Kidney (tissue), 14 donors: ENCODE results near the gene CRYBG2. TPM values are rescaled to one million over a fixed set of nuclear protein-coding genes. Genes with fewer than 3 reads are reported as not detected.

Experiments
- DNase-seq, 5 donors: peaks; one replicate each; pipeline ENCODE4 v3.0.0-alpha.2; 2013 to 2020
- FAIRE-seq: peaks from 2 replicates; lab custom pipeline; 2012; peaks lifted over from hg19 to GRCh38; lab: Jason Lieb, UNC
- H3K27ac ChIP-seq, 2 donors: one replicate each; pipeline ENCODE4 v1.7.0; 2013; ENCODE audit warnings: low read depth in 2 of 2, low read length in 2 of 2, inconsistent platforms in 1 of 2
- H3K27me3 ChIP-seq: one replicate; pipeline ENCODE4 v1.7.1; 2013; ENCODE audit warnings: low read length, inconsistent platforms; ENCODE audit not compliant: control insufficient read depth, insufficient read depth
- H3K36me3 ChIP-seq, 3 donors: one replicate each; pipeline versions ENCODE4 v1.7.0 to v1.7.1; 2013; ENCODE audit warnings: low read length in 3 of 3, control low read depth in 1 of 3, inconsistent platforms in 1 of 3; ENCODE audit not compliant: insufficient read depth in 3 of 3, control insufficient read depth in 2 of 3
- H3K4me1 ChIP-seq, 3 donors: one replicate each; pipeline versions ENCODE4 v1.7.0 to v1.7.1; 2013; ENCODE audit warnings: low read length in 3 of 3, inconsistent platforms in 1 of 3, low read depth in 1 of 3; ENCODE audit not compliant: control insufficient read depth in 2 of 3, insufficient read depth in 2 of 3
- H3K4me3 ChIP-seq, 3 donors: one replicate each; pipeline versions ENCODE4 v1.7.0 to v1.8.1; 2013; ENCODE audit warnings: low read length in 3 of 3, control low read depth in 1 of 3, inconsistent platforms in 1 of 3
- H3K9ac ChIP-seq, 3 donors: one replicate each; pipeline versions ENCODE4 v1.7.0 to v1.7.1; 2013; ENCODE audit warnings: low read length in 3 of 3, control low read depth in 1 of 3, inconsistent platforms in 1 of 3
- H3K9me3 ChIP-seq, 3 donors: one replicate each; pipeline versions ENCODE4 v1.7.0 to v1.7.1; 2013; ENCODE audit warnings: low read length in 3 of 3, control low read depth in 1 of 3, inconsistent platforms in 1 of 3; ENCODE audit not compliant: control insufficient read depth in 2 of 3, insufficient read depth in 1 of 3
- intact Hi-C: fragments of 100-400 bp; cut with DNase I; formaldehyde crosslinking; loops from one replicate; pipeline ENCODE4 v1.11.1; 2022
- polyA plus RNA-seq: library from polyadenylated mRNA; stranded (reverse); fragments of 350-450 nt; fragmentation: Illumina TruSeq; extraction: RNeasy Lipid Tissue Mini Kit (QIAGEN cat#74804); gene quantifications from one replicate; pipeline ENCODE4 v1.2.3, GENCODE V29; 2014; ENCODE audit warnings: low read depth, low replicate concordance; ENCODE audit not compliant: insufficient read depth
- total RNA-seq: library from RNA; stranded (reverse); fragmentation: NEBNext Ultra II Directional; extraction: Animal tissue kit (Norgen Biotek cat#: 25700); gene quantifications from one replicate; pipeline ENCODE4 v1.2.1, GENCODE V29; 2021
- TF ChIP-seq, protein P1 (sequence below): IDR thresholded peaks from 3 replicates; pipeline ENCODE4 v1.5.1; 2012; ENCODE audit warnings: mild to moderate bottlenecking, moderate library complexity, borderline replicate concordance; ENCODE audit not compliant: insufficient read depth; ENCODE audit errors: extremely low read depth
- donor health status: control.
- donor health status: control.
- donor health status: control.
- donor health status: control.
- donor health status: control.
- donor health status: DM: yes; HTN: yes; CAD: no.
- donor health status: Normal renal cell carcinoma (clear cell type).

CRYBG2 gene
- total and polyA plus RNA-seq, 2 donors from 2014 or later, result 2.2 TPM; not detected in 1

DNA sequence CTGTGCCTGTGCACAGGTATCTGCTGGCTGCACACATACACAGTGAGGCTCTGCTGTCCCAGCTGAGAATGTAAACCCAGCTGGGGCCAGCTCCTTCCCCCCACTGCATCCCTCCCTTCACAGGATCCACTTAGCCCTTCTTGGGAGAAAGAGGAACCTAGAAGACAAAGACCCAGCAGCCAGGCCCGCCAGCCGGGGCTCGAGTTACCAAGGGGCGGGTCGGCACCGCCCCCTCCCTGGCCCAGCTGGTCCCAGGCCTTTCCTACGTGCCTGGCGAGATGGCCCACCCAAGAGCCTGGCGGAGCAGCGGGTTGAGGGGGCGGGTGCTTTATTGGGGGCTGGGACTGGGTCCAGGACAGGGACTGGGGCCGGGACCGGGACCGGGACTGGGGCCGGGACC is 72.0 kb downstream of the CRYBG2 start:
- Histone ChIP-seq H3K9ac (no peak overlapping the region), H3K36me3 (no peaks in the 10 kb centered on the region), H3K9me3 (no peaks in the 10 kb centered on the region), H3K27me3 (no peaks in the 10 kb centered on the region), H3K4me3 (no peak overlapping the region), H3K4me1 (peaks cover 7 to 25% (median 22%) of the 10 kb centered on the region in 3 donors), H3K27ac (no peak overlapping the region)
- TF ChIP-seq, protein P1, sequence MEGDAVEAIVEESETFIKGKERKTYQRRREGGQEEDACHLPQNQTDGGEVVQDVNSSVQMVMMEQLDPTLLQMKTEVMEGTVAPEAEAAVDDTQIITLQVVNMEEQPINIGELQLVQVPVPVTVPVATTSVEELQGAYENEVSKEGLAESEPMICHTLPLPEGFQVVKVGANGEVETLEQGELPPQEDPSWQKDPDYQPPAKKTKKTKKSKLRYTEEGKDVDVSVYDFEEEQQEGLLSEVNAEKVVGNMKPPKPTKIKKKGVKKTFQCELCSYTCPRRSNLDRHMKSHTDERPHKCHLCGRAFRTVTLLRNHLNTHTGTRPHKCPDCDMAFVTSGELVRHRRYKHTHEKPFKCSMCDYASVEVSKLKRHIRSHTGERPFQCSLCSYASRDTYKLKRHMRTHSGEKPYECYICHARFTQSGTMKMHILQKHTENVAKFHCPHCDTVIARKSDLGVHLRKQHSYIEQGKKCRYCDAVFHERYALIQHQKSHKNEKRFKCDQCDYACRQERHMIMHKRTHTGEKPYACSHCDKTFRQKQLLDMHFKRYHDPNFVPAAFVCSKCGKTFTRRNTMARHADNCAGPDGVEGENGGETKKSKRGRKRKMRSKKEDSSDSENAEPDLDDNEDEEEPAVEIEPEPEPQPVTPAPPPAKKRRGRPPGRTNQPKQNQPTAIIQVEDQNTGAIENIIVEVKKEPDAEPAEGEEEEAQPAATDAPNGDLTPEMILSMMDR, result no peak
- intact Hi-C loops, result no loop called here
- peak; percentile 73 to 90 (median 86) for DNase-seq
- FAIRE-seq, result no peak

DNA sequence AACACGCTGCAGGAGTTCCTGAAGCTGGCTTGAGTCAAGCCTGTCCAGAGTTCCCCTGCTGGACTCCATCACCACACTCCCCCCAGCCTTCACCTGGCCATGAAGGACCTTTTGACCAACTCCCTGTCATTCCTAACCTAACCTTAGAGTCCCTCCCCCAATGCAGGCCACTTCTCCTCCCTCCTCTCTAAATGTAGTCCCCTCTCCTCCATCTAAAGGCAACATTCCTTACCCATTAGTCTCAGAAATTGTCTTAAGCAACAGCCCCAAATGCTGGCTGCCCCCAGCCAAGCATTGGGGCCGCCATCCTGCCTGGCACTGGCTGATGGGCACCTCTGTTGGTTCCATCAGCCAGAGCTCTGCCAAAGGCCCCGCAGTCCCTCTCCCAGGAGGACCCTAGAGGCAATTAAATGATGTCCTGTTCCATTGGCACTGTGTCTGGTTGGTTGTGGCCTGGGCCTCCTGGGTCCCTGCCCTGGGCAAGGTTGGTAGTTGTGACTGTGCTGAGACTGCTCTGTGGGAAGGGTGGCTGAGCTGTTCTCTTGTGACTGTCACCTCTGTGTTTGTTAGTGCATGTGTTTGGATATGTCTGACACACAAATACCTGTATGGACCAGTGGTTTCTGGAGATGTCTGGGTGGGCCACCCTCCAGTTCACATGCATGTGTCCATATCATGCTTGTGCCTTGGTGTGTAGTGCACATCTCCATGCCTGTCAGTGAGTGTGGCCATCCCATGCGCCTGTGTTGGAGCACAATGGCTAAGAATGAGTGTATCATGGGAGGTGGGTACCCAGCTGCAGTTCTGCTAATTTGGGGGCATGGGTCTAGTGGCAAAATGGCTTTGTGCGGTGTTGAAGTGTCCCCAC is 72.6 kb downstream of the CRYBG2 start:
- Histone ChIP-seq H3K9me3 (no peaks in the 10 kb centered on the region), H3K27ac (no peak overlapping the region), H3K27me3 (no peaks in the 10 kb centered on the region), H3K4me3 (no peak overlapping the region), H3K36me3 (peaks cover 0 to under 1% (median 0%) of the 10 kb centered on the region in 3 donors), H3K9ac (no peak overlapping the region), H3K4me1 (peaks cover 7 to 29% (median 28%) of the 10 kb centered on the region in 3 donors)
- FAIRE-seq (no peak), DNase-seq (no peak)
- TF ChIP-seq, protein P1, result no peak
- intact Hi-C loops, result no loop called here

DNA sequence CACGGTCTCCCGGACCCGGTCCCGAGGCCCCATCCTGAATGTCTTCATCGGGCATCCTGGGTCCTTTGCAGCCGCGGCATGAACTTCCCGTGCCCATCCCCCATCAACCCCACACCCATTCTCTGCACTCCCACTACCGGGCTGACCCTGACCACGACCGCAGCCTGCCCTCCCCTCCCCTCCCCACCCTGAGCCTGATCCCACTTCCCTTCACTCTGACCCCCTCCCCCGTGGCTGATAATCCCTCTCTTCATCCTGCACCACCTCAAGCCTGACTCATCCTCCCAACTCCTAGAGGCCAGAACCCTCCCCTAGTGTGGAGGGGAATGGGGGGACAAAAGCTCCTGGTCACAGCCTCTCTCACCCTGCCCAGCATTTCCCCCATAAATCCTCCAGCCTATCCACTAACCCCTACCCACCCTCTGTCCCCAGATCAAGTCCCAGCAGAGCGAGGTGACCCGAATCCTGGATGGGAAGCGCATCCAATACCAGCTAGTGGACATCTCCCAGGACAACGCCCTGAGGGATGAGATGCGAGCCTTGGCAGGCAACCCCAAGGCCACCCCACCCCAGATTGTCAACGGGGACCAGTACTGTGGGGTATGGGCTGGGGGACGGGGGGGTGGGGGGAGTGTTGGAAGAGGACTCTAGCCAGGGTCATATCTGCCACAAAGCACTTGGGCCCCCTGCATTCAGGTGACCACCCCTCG is 73.4 kb downstream of the CRYBG2 start:
- intact Hi-C loops, result no loop called here
- H3K36me3 ChIP-seq, result peaks cover 0 to 2% (median 0%) of the 10 kb centered on the region in 3 donors
- FAIRE-seq (no peak), DNase-seq (peak in 2 of 5 donors; percentile 76 to 82)
- H3K27me3 ChIP-seq, result no peaks in the 10 kb centered on the region
- H3K27ac ChIP-seq, result peak overlapping the region; percentile 83 to 84
- no peaks in the 10 kb centered on the region for H3K9me3 ChIP-seq
- peaks cover 9 to 37% (median 35%) of the 10 kb centered on the region in 3 donors for H3K4me1 ChIP-seq
- H3K4me3 ChIP-seq, result peak overlapping the region; percentile 34 to 73 (median 47)
- TF ChIP-seq, protein P1, result no peak
- H3K9ac ChIP-seq, result peak overlapping the region in 1 of 3 donors; percentile 82
